GM23338 (cell line): ENCODE measurements around the gene SPAG16. TPM values are rescaled to one million over a fixed set of nuclear protein-coding genes. Genes with fewer than 3 reads are reported as not detected.

ENCODE experiments used
- ATAC-seq: fragments of 200-7000 bp; cut with Tn5 transposase; 3 replicates; pipeline ENCODE4 v1.9.1; 2020
- DNase-seq: peaks from one replicate; pipeline ENCODE4 v3.0.0-alpha.2; 2015; ENCODE audit warnings: low spot score
- H2AFZ ChIP-seq: fragments of 200-600 bp; sonication (generic); 2 replicates; pipeline ENCODE4 v1.8.0; 2016; ENCODE audit warnings: antibody characterized with exemption, mild to moderate bottlenecking, moderate library complexity
- H3F3A ChIP-seq: fragments of 200-600 bp; sonication (generic); replicated peaks from 2 replicates; pipeline ENCODE4 v1.8.0; 2017; ENCODE audit warnings: antibody characterized with exemption, mixed run types, low read depth
- H3K27ac ChIP-seq: fragments of 200-600 bp; sonication (generic); 2 replicates; pipeline ENCODE4 v1.6.1; 2016; ENCODE audit warnings: low read depth
- H3K27me3 ChIP-seq: fragments of 200-600 bp; sonication (generic); 2 replicates; pipeline ENCODE4 v1.8.0; 2016; ENCODE audit warnings: mild to moderate bottlenecking, mixed run types, moderate library complexity; ENCODE audit not compliant: insufficient read depth
- H3K36me3 ChIP-seq: fragments of 200-600 bp; sonication (generic); 2 replicates; pipeline ENCODE4 v1.8.0; 2016; ENCODE audit warnings: mild to moderate bottlenecking; ENCODE audit not compliant: insufficient read depth
- H3K4me1 ChIP-seq: fragments of 200-600 bp; sonication (generic); 2 replicates; pipeline ENCODE4 v1.8.0; 2016; ENCODE audit warnings: mild to moderate bottlenecking, moderate library complexity; ENCODE audit not compliant: insufficient read depth
- H3K4me2 ChIP-seq: fragments of 200-600 bp; sonication (generic); 2 replicates; pipeline ENCODE4 v1.7.1; 2017; ENCODE audit warnings: mixed run types
- H3K4me3 ChIP-seq: fragments of 200-600 bp; sonication (generic); 2 replicates; pipeline ENCODE4 v1.6.1; 2016; ENCODE audit warnings: mixed run types
- H3K79me2 ChIP-seq: fragments of 200-600 bp; sonication (generic); replicated peaks from 2 replicates; pipeline ENCODE4 v1.8.0; 2017; ENCODE audit warnings: mild to moderate bottlenecking; ENCODE audit not compliant: insufficient read depth
- H3K9me2 ChIP-seq: fragments of 200-600 bp; sonication (generic); 2 replicates; pipeline ENCODE4 v1.8.0; 2017; ENCODE audit not compliant: insufficient read depth
- H4K20me1 ChIP-seq: fragments of 200-600 bp; sonication (generic); replicated peaks from 2 replicates; pipeline ENCODE4 v1.8.0; 2017; ENCODE audit warnings: mild to moderate bottlenecking; ENCODE audit not compliant: insufficient read depth
- H3K27ac Mint-ChIP-seq: 2 replicates; pipeline ENCODE4 v1.8.0; 2020; ENCODE audit warnings: inconsistent platforms, mild to moderate bottlenecking, moderate library complexity, mixed read lengths
- H3K27me3 Mint-ChIP-seq: 3 replicates; pipeline ENCODE4 v1.8.0; 2022; ENCODE audit warnings: low read depth, mild to moderate bottlenecking, moderate library complexity, mixed read lengths, inconsistent platforms; ENCODE audit not compliant: insufficient read depth, poor library complexity
- H3K36me3 Mint-ChIP-seq: 3 replicates; pipeline ENCODE4 v1.8.0; 2021; ENCODE audit warnings: low read depth, mild to moderate bottlenecking, inconsistent platforms, moderate library complexity, mixed read lengths
- H3K4me1 Mint-ChIP-seq: 3 replicates; pipeline ENCODE4 v1.8.0; 2020; ENCODE audit warnings: mild to moderate bottlenecking, inconsistent platforms, mixed read lengths
- H3K4me3 Mint-ChIP-seq: 3 replicates; pipeline ENCODE4 v1.8.0; 2021; ENCODE audit warnings: moderate library complexity, mild to moderate bottlenecking, inconsistent platforms, mixed read lengths
- H3K9me3 Mint-ChIP-seq: 3 replicates; pipeline ENCODE4 v1.8.0; 2020; ENCODE audit warnings: moderate library complexity, mild to moderate bottlenecking, inconsistent platforms, mixed read lengths
- POLR2AphosphoS5 ChIP-seq: IDR thresholded peaks from 2 replicates; pipeline ENCODE4 v1.6.1; 2016; ENCODE audit warnings: antibody characterized with exemption, low read depth
- polyA plus RNA-seq: library from polyadenylated mRNA; unstranded; fragments of >200 nt; fragmentation: Nextera tagmentation; extraction: Ambion mirVana; gene quantifications from 2 replicates; pipeline ENCODE4 v1.2.1, GENCODE V29; 2016
- total RNA-seq: library from RNA; depleted of rRNA; stranded (reverse); fragments of >200 nt; shearing (Covaris generic); gene quantifications from 2 replicates; pipeline ENCODE4 v1.2.3, GENCODE V29; 2014
- TF ChIP-seq, protein P1 (sequence below), 2 experiments: fragments of 200-600 bp in 1 of 2; sonication (generic) in 1 of 2; conservative IDR thresholded peaks; 2 replicates each; pipeline versions ENCODE4 v1.5.1 to v1.6.1; 2016 to 2017; ENCODE audit warnings: antibody characterized with exemption in 2 of 2, low read depth in 2 of 2, mild to moderate bottlenecking in 2 of 2, moderate library complexity in 1 of 2
- TF ChIP-seq, protein P2 (sequence below): fragments of 250-450 bp; sonication (Bioruptor Pico); IDR thresholded peaks from 2 replicates; pipeline ENCODE4 v1.5.0; 2020; ENCODE audit warnings: mild to moderate bottlenecking, moderate library complexity

SPAG16 gene
- total and polyA plus RNA-seq, 2 experiments from 2014 or later = 19.7 to 47.8 TPM

- TF ChIP-seq, protein P1, sequence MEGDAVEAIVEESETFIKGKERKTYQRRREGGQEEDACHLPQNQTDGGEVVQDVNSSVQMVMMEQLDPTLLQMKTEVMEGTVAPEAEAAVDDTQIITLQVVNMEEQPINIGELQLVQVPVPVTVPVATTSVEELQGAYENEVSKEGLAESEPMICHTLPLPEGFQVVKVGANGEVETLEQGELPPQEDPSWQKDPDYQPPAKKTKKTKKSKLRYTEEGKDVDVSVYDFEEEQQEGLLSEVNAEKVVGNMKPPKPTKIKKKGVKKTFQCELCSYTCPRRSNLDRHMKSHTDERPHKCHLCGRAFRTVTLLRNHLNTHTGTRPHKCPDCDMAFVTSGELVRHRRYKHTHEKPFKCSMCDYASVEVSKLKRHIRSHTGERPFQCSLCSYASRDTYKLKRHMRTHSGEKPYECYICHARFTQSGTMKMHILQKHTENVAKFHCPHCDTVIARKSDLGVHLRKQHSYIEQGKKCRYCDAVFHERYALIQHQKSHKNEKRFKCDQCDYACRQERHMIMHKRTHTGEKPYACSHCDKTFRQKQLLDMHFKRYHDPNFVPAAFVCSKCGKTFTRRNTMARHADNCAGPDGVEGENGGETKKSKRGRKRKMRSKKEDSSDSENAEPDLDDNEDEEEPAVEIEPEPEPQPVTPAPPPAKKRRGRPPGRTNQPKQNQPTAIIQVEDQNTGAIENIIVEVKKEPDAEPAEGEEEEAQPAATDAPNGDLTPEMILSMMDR (conservative IDR thresholded peaks at IDR 0.05; ENCODE audit: low read depth in 2 of 2) = no peak
- no peak for TF ChIP-seq POLR2AphosphoS5
- TF ChIP-seq, protein P2, sequence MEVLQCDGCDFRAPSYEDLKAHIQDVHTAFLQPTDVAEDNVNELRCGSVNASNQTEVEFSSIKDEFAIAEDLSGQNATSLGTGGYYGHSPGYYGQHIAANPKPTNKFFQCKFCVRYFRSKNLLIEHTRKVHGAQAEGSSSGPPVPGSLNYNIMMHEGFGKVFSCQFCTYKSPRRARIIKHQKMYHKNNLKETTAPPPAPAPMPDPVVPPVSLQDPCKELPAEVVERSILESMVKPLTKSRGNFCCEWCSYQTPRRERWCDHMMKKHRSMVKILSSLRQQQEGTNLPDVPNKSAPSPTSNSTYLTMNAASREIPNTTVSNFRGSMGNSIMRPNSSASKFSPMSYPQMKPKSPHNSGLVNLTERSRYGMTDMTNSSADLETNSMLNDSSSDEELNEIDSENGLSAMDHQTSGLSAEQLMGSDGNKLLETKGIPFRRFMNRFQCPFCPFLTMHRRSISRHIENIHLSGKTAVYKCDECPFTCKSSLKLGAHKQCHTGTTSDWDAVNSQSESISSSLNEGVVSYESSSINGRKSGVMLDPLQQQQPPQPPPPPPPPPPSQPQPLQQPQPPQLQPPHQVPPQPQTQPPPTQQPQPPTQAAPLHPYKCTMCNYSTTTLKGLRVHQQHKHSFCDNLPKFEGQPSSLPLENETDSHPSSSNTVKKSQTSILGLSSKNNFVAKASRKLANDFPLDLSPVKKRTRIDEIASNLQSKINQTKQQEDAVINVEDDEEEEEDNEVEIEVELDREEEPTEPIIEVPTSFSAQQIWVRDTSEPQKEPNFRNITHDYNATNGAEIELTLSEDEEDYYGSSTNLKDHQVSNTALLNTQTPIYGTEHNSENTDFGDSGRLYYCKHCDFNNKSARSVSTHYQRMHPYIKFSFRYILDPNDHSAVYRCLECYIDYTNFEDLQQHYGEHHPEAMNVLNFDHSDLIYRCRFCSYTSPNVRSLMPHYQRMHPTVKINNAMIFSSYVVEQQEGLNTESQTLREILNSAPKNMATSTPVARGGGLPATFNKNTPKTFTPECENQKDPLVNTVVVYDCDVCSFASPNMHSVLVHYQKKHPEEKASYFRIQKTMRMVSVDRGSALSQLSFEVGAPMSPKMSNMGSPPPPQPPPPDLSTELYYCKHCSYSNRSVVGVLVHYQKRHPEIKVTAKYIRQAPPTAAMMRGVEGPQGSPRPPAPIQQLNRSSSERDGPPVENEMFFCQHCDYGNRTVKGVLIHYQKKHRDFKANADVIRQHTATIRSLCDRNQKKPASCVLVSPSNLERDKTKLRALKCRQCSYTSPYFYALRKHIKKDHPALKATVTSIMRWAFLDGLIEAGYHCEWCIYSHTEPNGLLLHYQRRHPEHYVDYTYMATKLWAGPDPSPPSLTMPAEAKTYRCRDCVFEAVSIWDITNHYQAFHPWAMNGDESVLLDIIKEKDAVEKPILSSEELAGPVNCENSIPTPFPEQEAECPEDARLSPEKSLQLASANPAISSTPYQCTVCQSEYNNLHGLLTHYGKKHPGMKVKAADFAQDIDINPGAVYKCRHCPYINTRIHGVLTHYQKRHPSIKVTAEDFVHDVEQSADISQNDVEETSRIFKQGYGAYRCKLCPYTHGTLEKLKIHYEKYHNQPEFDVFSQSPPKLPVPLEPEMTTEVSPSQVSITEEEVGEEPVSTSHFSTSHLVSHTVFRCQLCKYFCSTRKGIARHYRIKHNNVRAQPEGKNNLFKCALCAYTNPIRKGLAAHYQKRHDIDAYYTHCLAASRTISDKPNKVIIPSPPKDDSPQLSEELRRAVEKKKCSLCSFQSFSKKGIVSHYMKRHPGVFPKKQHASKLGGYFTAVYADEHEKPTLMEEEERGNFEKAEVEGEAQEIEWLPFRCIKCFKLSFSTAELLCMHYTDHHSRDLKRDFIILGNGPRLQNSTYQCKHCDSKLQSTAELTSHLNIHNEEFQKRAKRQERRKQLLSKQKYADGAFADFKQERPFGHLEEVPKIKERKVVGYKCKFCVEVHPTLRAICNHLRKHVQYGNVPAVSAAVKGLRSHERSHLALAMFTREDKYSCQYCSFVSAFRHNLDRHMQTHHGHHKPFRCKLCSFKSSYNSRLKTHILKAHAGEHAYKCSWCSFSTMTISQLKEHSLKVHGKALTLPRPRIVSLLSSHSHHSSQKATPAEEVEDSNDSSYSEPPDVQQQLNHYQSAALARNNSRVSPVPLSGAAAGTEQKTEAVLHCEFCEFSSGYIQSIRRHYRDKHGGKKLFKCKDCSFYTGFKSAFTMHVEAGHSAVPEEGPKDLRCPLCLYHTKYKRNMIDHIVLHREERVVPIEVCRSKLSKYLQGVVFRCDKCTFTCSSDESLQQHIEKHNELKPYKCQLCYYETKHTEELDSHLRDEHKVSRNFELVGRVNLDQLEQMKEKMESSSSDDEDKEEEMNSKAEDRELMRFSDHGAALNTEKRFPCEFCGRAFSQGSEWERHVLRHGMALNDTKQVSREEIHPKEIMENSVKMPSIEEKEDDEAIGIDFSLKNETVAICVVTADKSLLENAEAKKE (CRISPR knock-in tag) = no peak
These were observed 562.6 kb downstream of the SPAG16 start (continued) for GRCh38 chr2:213846856-213847255.

DNA sequence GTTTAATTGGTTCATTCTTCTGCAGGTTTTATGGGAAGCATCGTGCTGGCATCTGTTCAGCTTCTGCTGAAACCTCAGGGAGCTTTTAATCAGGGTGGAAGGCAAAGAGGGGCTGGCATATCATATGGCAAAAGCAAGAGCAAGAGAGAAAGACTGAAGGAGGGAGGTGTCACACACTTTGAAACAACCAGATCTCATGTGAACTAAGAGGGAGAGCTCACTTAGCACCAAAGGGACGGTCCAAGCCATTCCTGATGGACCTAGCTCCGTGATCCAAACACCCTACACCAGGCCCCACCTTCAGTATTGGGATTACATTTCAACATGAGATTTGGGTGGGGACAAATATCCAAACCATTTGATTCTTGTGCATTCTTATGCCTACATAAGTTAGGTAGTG is 563.1 kb downstream of the SPAG16 start:
- no peaks in the 10 kb centered on the region for H3K4me1 ChIP-seq
- no peak overlapping the region for H3K4me2 ChIP-seq
- Mint-ChIP-seq H3K9me3 (no peaks in the 10 kb centered on the region), H3K4me3 (no peak overlapping the region), H3K27ac (no peak overlapping the region), H3K4me1 (no peaks in the 10 kb centered on the region), H3K36me3 (no peaks in the 10 kb centered on the region), H3K27me3 (no peaks in the 10 kb centered on the region)
- no peaks in the 10 kb centered on the region for H3K9me2 ChIP-seq
- no peaks in the 10 kb centered on the region for H3F3A ChIP-seq
- ATAC-seq (no peak), DNase-seq (no peak)
- no peak overlapping the region for H3K4me3 ChIP-seq
- H3K36me3 ChIP-seq = no peaks in the 10 kb centered on the region
- H4K20me1 ChIP-seq = no peaks in the 10 kb centered on the region
- H3K79me2 ChIP-seq = no peaks in the 10 kb centered on the region
- no peak for TF ChIP-seq POLR2AphosphoS5
- H3K27me3 ChIP-seq = no peaks in the 10 kb centered on the region
- no peak overlapping the region for H2AFZ ChIP-seq
- H3K27ac ChIP-seq = no peak overlapping the region
